ENCODE measurements around the gene FAM20A.

Gene FAM20A

DNA sequence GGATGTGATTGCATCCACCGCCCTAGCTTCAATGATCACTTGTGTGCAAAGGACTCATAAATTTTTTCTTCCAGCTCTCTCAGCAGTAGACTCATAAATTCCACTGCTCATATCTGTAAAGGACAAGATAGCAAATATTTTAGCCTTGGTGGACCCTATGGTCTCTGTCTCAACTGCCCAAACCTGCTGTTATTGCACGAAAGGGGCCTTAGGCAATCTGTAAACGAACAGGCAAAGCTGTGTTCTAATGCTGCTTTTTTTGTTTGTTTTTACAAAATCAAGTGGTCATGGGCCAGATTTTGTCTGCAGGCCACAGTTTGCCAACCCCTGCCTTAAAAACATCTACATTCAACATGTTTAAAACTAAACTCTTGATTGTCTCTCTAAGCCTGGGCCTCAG lies 34.1 kb downstream of the FAM20A start:
- Histone ChIP-seq H3K9me3 (ENCODE audit: control insufficient read depth, insufficient read depth, low read depth, low read length) (no peaks in the 10 kb centered on the region), H3K4me1 (ENCODE audit: control insufficient read depth, insufficient read depth, low read length) (no peaks in the 10 kb centered on the region), H3K36me3 (ENCODE audit: control insufficient read depth in 2 of 2, insufficient read depth in 1 of 2, low read length in 2 of 2) (no peaks in the 10 kb centered on the region), H3K4me3 (ENCODE audit: low read depth, low read length) (no peak overlapping the region), H3K27ac (ENCODE audit: extremely low read depth, low read depth, low read length) (no peak overlapping the region)
- CTCF ChIA-PET: interaction anchor here (0.6 to 1.6 kb wide), 2 partner anchors 47 to 182 kb away, joined by 3 to 11 read pairs; no protein-coding TSS in a partner anchor
- POLR2A ChIA-PET: no interaction called here
- TF ChIP-seq KLF9 (tag by site-specific recombination; IDR thresholded peaks at IDR 0.05; ENCODE audit: low read depth) (no peak), ZNF146 (tag by site-specific recombination; IDR thresholded peaks at IDR 0.05) (no peak), ZNF16 (tag by site-specific recombination; IDR thresholded peaks at IDR 0.05; ENCODE audit: low read depth) (no peak), ZNF785 (tag by site-specific recombination; IDR thresholded peaks at IDR 0.05) (no peak), KLF8 (tag by site-specific recombination; IDR thresholded peaks at IDR 0.05) (no peak), ZNF2 (tag by site-specific recombination; IDR thresholded peaks at IDR 0.05) (no peak), ZNF350 (tag by site-specific recombination; IDR thresholded peaks at IDR 0.05) (no peak), TCF7L2 (IDR thresholded peaks at IDR 0.05; ENCODE audit: borderline replicate concordance, low read depth, low read length) (no peak), TRIM28 (IDR thresholded peaks at IDR 0.05; ENCODE audit: borderline replicate concordance, low read length) (no peak), ZNF324 (tag by site-specific recombination; IDR thresholded peaks at IDR 0.05) (no peak), OSR2 (tag by site-specific recombination; IDR thresholded peaks at IDR 0.05) (no peak)
- TF ChIP-seq, protein P1, sequence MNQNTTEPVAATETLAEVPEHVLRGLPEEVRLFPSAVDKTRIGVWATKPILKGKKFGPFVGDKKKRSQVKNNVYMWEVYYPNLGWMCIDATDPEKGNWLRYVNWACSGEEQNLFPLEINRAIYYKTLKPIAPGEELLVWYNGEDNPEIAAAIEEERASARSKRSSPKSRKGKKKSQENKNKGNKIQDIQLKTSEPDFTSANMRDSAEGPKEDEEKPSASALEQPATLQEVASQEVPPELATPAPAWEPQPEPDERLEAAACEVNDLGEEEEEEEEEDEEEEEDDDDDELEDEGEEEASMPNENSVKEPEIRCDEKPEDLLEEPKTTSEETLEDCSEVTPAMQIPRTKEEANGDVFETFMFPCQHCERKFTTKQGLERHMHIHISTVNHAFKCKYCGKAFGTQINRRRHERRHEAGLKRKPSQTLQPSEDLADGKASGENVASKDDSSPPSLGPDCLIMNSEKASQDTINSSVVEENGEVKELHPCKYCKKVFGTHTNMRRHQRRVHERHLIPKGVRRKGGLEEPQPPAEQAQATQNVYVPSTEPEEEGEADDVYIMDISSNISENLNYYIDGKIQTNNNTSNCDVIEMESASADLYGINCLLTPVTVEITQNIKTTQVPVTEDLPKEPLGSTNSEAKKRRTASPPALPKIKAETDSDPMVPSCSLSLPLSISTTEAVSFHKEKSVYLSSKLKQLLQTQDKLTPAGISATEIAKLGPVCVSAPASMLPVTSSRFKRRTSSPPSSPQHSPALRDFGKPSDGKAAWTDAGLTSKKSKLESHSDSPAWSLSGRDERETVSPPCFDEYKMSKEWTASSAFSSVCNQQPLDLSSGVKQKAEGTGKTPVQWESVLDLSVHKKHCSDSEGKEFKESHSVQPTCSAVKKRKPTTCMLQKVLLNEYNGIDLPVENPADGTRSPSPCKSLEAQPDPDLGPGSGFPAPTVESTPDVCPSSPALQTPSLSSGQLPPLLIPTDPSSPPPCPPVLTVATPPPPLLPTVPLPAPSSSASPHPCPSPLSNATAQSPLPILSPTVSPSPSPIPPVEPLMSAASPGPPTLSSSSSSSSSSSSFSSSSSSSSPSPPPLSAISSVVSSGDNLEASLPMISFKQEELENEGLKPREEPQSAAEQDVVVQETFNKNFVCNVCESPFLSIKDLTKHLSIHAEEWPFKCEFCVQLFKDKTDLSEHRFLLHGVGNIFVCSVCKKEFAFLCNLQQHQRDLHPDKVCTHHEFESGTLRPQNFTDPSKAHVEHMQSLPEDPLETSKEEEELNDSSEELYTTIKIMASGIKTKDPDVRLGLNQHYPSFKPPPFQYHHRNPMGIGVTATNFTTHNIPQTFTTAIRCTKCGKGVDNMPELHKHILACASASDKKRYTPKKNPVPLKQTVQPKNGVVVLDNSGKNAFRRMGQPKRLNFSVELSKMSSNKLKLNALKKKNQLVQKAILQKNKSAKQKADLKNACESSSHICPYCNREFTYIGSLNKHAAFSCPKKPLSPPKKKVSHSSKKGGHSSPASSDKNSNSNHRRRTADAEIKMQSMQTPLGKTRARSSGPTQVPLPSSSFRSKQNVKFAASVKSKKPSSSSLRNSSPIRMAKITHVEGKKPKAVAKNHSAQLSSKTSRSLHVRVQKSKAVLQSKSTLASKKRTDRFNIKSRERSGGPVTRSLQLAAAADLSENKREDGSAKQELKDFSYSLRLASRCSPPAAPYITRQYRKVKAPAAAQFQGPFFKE (tag by site-specific recombination; IDR thresholded peaks at IDR 0.05; ENCODE audit: borderline replicate concordance): no peak

DNA sequence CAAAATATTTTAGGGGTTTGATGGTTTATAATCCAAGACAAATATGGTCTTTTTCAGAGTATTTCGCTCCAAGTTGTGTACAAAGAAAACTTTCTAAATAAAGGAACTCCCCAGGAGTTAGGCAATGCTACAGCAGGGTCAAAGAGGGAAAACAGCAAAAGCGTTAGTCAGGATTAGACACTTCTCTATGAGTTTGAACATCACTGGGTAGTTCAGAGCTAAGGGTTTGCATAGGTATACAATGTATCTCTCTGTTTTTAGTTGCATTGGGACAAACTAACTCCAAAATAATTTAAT lies 34.8 kb downstream of the FAM20A start:
- ChIA-PET POLR2A (no interaction called here), CTCF (interaction anchor here (1.6 kb wide), 1 partner anchor 48 kb away, joined by 11 read pairs; no protein-coding TSS in a partner anchor)
- Histone ChIP-seq H3K4me3 (ENCODE audit: low read depth, low read length) (no peak overlapping the region), H3K36me3 (ENCODE audit: control insufficient read depth in 2 of 2, insufficient read depth in 1 of 2, low read length in 2 of 2) (no peaks in the 10 kb centered on the region), H3K27ac (ENCODE audit: extremely low read depth, low read depth, low read length) (no peak overlapping the region), H3K4me1 (ENCODE audit: control insufficient read depth, insufficient read depth, low read length) (no peaks in the 10 kb centered on the region), H3K9me3 (ENCODE audit: control insufficient read depth, insufficient read depth, low read depth, low read length) (no peaks in the 10 kb centered on the region)
- TF ChIP-seq, protein P2, sequence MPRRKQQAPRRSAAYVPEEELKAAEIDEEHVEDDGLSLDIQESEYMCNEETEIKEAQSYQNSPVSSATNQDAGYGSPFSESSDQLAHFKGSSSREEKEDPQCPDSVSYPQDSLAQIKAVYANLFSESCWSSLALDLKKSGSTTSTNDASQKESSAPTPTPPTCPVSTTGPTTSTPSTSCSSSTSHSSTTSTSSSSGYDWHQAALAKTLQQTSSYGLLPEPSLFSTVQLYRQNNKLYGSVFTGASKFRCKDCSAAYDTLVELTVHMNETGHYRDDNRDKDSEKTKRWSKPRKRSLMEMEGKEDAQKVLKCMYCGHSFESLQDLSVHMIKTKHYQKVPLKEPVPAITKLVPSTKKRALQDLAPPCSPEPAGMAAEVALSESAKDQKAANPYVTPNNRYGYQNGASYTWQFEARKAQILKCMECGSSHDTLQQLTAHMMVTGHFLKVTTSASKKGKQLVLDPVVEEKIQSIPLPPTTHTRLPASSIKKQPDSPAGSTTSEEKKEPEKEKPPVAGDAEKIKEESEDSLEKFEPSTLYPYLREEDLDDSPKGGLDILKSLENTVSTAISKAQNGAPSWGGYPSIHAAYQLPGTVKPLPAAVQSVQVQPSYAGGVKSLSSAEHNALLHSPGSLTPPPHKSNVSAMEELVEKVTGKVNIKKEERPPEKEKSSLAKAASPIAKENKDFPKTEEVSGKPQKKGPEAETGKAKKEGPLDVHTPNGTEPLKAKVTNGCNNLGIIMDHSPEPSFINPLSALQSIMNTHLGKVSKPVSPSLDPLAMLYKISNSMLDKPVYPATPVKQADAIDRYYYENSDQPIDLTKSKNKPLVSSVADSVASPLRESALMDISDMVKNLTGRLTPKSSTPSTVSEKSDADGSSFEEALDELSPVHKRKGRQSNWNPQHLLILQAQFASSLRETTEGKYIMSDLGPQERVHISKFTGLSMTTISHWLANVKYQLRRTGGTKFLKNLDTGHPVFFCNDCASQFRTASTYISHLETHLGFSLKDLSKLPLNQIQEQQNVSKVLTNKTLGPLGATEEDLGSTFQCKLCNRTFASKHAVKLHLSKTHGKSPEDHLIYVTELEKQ (tag by site-specific recombination; IDR thresholded peaks at IDR 0.05; ENCODE audit: borderline replicate concordance): no peak
- TF ChIP-seq ZNF16 (tag by site-specific recombination; IDR thresholded peaks at IDR 0.05; ENCODE audit: low read depth) (no peak), OSR2 (tag by site-specific recombination; IDR thresholded peaks at IDR 0.05) (no peak), ZNF585B (tag by site-specific recombination; IDR thresholded peaks at IDR 0.05) (no peak), ZNF350 (tag by site-specific recombination; IDR thresholded peaks at IDR 0.05) (no peak), ZNF76 (tag by site-specific recombination; IDR thresholded peaks at IDR 0.05; ENCODE audit: borderline replicate concordance, low read depth) (no peak), ZBTB48 (tag by site-specific recombination; IDR thresholded peaks at IDR 0.05) (no peak)
- TF ChIP-seq, protein P3, sequence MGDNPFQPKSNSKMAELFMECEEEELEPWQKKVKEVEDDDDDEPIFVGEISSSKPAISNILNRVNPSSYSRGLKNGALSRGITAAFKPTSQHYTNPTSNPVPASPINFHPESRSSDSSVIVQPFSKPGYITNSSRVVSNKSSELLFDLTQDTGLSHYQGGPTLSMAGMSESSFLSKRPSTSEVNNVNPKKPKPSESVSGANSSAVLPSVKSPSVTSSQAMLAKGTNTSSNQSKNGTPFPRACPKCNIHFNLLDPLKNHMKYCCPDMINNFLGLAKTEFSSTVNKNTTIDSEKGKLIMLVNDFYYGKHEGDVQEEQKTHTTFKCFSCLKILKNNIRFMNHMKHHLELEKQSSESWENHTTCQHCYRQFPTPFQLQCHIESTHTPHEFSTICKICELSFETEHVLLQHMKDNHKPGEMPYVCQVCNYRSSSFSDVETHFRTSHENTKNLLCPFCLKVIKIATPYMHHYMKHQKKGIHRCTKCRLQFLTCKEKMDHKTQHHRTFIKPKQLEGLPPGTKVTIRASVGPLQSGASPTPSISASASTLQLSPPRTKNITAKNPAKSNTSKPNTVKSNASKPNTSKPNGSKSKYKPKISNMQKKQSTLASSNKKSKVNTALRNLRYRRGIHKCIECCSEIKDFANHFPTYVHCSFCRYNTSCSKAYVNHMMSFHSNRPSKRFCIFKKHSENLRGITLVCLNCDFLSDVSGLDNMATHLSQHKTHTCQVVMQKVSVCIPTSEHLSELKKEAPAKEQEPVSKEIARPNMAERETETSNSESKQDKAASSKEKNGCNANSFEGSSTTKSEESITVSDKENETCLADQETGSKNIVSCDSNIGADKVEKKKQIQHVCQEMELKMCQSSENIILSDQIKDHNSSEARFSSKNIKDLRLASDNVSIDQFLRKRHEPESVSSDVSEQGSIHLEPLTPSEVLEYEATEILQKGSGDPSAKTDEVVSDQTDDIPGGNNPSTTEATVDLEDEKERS (tag by site-specific recombination; IDR thresholded peaks at IDR 0.05): no peak
- TF ChIP-seq, protein P4, sequence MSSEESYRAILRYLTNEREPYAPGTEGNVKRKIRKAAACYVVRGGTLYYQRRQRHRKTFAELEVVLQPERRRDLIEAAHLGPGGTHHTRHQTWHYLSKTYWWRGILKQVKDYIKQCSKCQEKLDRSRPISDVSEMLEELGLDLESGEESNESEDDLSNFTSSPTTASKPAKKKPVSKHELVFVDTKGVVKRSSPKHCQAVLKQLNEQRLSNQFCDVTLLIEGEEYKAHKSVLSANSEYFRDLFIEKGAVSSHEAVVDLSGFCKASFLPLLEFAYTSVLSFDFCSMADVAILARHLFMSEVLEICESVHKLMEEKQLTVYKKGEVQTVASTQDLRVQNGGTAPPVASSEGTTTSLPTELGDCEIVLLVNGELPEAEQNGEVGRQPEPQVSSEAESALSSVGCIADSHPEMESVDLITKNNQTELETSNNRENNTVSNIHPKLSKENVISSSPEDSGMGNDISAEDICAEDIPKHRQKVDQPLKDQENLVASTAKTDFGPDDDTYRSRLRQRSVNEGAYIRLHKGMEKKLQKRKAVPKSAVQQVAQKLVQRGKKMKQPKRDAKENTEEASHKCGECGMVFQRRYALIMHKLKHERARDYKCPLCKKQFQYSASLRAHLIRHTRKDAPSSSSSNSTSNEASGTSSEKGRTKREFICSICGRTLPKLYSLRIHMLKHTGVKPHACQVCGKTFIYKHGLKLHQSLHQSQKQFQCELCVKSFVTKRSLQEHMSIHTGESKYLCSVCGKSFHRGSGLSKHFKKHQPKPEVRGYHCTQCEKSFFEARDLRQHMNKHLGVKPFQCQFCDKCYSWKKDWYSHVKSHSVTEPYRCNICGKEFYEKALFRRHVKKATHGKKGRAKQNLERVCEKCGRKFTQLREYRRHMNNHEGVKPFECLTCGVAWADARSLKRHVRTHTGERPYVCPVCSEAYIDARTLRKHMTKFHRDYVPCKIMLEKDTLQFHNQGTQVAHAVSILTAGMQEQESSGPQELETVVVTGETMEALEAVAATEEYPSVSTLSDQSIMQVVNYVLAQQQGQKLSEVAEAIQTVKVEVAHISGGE (tag by site-specific recombination; conservative IDR thresholded peaks at IDR 0.05; ENCODE audit: low read depth): no peak
- TF ChIP-seq, protein P5, sequence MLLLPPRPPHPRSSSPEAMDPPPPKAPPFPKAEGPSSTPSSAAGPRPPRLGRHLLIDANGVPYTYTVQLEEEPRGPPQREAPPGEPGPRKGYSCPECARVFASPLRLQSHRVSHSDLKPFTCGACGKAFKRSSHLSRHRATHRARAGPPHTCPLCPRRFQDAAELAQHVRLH (tag by site-specific recombination; IDR thresholded peaks at IDR 0.05): no peak

Measured in HEK293 (cell line).